CD14-positive monocyte (primary cell): ENCODE results near the gene TMEM141. TPM values are rescaled to one million over a fixed set of nuclear protein-coding genes. Genes with fewer than 3 reads are reported as not detected.
A peak's percentile ranks its signal among the peaks of the same experiment; 100 is the strongest.

Experiments
- DNase-seq, 3 donors: peaks; one replicate each; pipeline ENCODE4 v3.0.0-alpha.2; 2011 to 2022
- H2AFZ ChIP-seq: 2 replicates; pipeline ENCODE4 v1.6.0; 2012; ENCODE audit warnings: mild to moderate bottlenecking, low read depth, low read length, inconsistent platforms; ENCODE audit not compliant: insufficient read depth, poor library complexity, severe bottlenecking
- H3K27ac ChIP-seq, 2 donors: 1 replicate in 1 of 2; 2 replicates in 1 of 2; pipeline ENCODE4 v1.5.1; 2012 to 2013; ENCODE audit warnings: low read length in 2 of 2, control low read depth in 1 of 2, inconsistent platforms in 1 of 2, low read depth in 1 of 2, mild to moderate bottlenecking in 1 of 2
- H3K27me3 ChIP-seq, 2 donors: one replicate each; pipeline versions ENCODE4 v1.6.0 to v1.6.1; 2011 to 2013; ENCODE audit warnings: low read length in 2 of 2; ENCODE audit not compliant: control insufficient read depth in 2 of 2, insufficient read depth in 2 of 2
- H3K36me3 ChIP-seq, 2 donors: replicated peaks in 1 of 2; 1 replicate in 1 of 2; 2 replicates in 1 of 2; pipeline versions ENCODE4 v1.5.1 to v1.6.1; 2012 to 2013; ENCODE audit warnings: low read length in 2 of 2, control low read depth in 1 of 2, inconsistent platforms in 1 of 2, mild to moderate bottlenecking in 1 of 2; ENCODE audit not compliant: insufficient read depth in 2 of 2, control insufficient read depth in 1 of 2
- H3K4me1 ChIP-seq, 2 donors: 1 replicate in 1 of 2; 2 replicates in 1 of 2; pipeline versions ENCODE4 v1.5.1 to v1.6.1; 2012 to 2013; ENCODE audit warnings: low read length in 2 of 2, control low read depth in 1 of 2, inconsistent platforms in 1 of 2, mild to moderate bottlenecking in 1 of 2, moderate library complexity in 1 of 2; ENCODE audit not compliant: insufficient read depth in 2 of 2, control insufficient read depth in 1 of 2
- H3K4me2 ChIP-seq: replicated peaks from 2 replicates; pipeline ENCODE3; 2012; ENCODE audit warnings: low read length, moderate library complexity, mild to moderate bottlenecking; ENCODE audit not compliant: poor library complexity, severe bottlenecking; ENCODE audit errors: extremely low read depth
- H3K4me3 ChIP-seq, 3 experiments: fragments of 200-600 bp in 1 of 3; sonication (generic) in 1 of 3; replicated peaks in 1 of 3; 1 replicate in 2 of 3; 2 replicates in 1 of 3; pipeline ENCODE4 v1.5.1; 2011 to 2013; ENCODE audit warnings: low read length in 3 of 3, mild to moderate bottlenecking in 3 of 3, control low read depth in 2 of 3, low read depth in 2 of 3, inconsistent platforms in 1 of 3, moderate library complexity in 1 of 3
- H3K79me2 ChIP-seq: 2 replicates; pipeline ENCODE4 v1.6.0; 2012; ENCODE audit warnings: mild to moderate bottlenecking, control low read depth, inconsistent platforms, low read length, moderate library complexity; ENCODE audit not compliant: insufficient read depth
- H3K9ac ChIP-seq: 2 replicates; pipeline ENCODE4 v1.6.0; 2017; ENCODE audit warnings: low read length, mild to moderate bottlenecking; ENCODE audit not compliant: insufficient read depth, poor library complexity, severe bottlenecking
- H3K9me3 ChIP-seq, 2 donors: replicated peaks in 1 of 2; 1 replicate in 1 of 2; 2 replicates in 1 of 2; pipeline versions ENCODE4 v1.5.1 to v1.6.1; 2012 to 2013; ENCODE audit warnings: low read length in 2 of 2, control low read depth in 1 of 2; ENCODE audit not compliant: control insufficient read depth in 1 of 2, insufficient read depth in 1 of 2
- H4K20me1 ChIP-seq: 2 replicates; pipeline ENCODE4 v1.6.0; 2012; ENCODE audit warnings: mild to moderate bottlenecking, low read length, control low read depth, moderate library complexity; ENCODE audit not compliant: insufficient read depth
- H3K27ac Mint-ChIP-seq, 7 donors: one replicate each; pipeline ENCODE4 v1.8.0; 2020; ENCODE audit warnings: mild to moderate bottlenecking in 7 of 7, mixed read lengths in 7 of 7, moderate library complexity in 6 of 7, inconsistent platforms in 2 of 7
- H3K27me3 Mint-ChIP-seq, 3 donors: one replicate each; pipeline ENCODE4 v1.8.0; 2021 to 2022; ENCODE audit warnings: low read depth in 3 of 3, mild to moderate bottlenecking in 3 of 3, mixed read lengths in 3 of 3, moderate library complexity in 3 of 3, inconsistent platforms in 1 of 3
- H3K36me3 Mint-ChIP-seq, 2 donors: one replicate each; pipeline ENCODE4 v1.8.0; 2020; ENCODE audit warnings: mixed read lengths in 2 of 2, inconsistent platforms in 1 of 2, mild to moderate bottlenecking in 1 of 2
- H3K4me1 Mint-ChIP-seq: one replicate; pipeline ENCODE4 v1.8.0; 2020; ENCODE audit warnings: mild to moderate bottlenecking, mixed read lengths
- H3K4me3 Mint-ChIP-seq, 2 donors: one replicate each; pipeline ENCODE4 v1.8.0; 2020; ENCODE audit warnings: mild to moderate bottlenecking in 2 of 2, mixed read lengths in 2 of 2, moderate library complexity in 1 of 2
- H3K9me3 Mint-ChIP-seq, 7 donors: one replicate each; pipeline ENCODE4 v1.8.0; 2020 to 2022; ENCODE audit warnings: mixed read lengths in 7 of 7, mild to moderate bottlenecking in 6 of 7, moderate library complexity in 6 of 7, inconsistent platforms in 2 of 7
- WGBS: methylation state at CpG from one replicate; pipeline ENCODE4 v1.1.5; 2013; ENCODE audit warnings: missing lambda C conversion rate; ENCODE audit not compliant: insufficient coverage; 5-methylcytosine and 5-hydroxymethylcytosine counted together
- intact Hi-C, 2 donors: fragments of 100-400 bp; cut with micrococcal nuclease; formaldehyde crosslinking; loops; one replicate each; pipeline versions ENCODE4 v1.15.0 to v1.15.1; 2023
- polyA plus RNA-seq, 3 donors: library from polyadenylated mRNA; depleted of rRNA in 1 of 3; unstranded in 2 of 3; stranded (reverse) in 1 of 3; fragments of 300-500 nt in 2 of 3; fragments of >200 nt in 1 of 3; fragmentation: Illumina TruSeq in 2 of 3; gene quantifications; 1 replicate in 2 of 3; 2 replicates in 1 of 3; pipeline ENCODE4 v1.2.3, GENCODE V29; 2012 to 2021
- TF ChIP-seq, protein P1 (sequence below): fragments of 200-600 bp; IDR thresholded peaks from one replicate; pipeline ENCODE4 v1.8.0; 2022; ENCODE audit warnings: antibody characterized with exemption, mild to moderate bottlenecking

Gene TMEM141
- polyA plus RNA-seq, 3 donors, result 33.1 to 47.2 (median 39.2) TPM

DNA sequence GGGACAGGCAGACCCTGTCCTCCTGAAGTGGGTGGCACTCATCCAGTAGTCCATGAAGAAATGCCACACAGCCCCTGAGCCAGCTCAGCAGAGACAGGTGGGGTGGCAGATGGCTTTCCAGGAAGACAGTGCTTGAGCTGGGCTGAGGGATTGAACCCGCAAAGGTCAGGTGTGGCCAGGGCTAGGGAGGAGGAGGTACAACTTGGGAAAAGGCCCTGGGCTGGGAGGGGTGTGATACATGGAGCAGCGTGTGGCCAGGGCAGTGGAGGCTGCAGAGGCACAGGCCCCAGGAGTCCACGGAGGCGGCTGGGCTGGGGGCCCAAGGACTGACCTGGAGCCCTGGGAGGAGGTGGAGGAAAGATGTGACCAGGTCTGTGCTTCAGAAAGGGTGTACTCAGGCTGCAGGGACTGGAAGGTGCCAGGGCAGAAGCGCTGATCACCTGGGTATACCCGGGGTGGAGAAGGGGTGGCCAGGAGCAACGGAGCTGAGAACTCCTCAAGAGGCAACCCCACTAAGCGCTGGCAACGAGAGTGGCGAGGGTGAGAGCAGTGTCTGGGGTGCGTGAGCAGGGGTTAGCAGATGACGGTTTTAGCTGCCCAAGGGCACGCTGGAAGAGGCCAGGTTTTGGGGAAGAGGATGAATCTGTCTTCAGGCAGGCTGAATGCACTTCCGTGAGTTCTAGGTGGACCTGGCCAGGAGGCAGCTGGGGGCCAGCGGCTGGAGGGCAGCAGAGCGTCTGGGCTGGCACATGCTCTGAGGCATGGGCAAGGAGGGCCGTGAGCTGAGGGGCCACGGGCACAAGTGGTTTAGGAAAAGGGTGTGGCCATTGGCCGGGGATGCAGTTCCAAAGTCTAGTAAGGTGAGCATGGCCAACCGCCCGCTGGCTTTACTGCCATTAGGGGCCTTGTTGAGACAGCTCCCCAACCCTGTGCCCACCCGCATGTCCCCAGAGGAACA lies 12.7 kb downstream of the TMEM141 start:
- Histone ChIP-seq H3K36me3 (no peaks in the 10 kb centered on the region), H2AFZ (no peak overlapping the region), H4K20me1 (peaks cover 8% of the 10 kb centered on the region), H3K4me2 (no peak overlapping the region), H3K4me1 (peaks cover 26 to 42% of the 10 kb centered on the region in 2 donors), H3K9me3 (no peaks in the 10 kb centered on the region), H3K27ac (no peak overlapping the region), H3K27me3 (peaks cover 27 to 37% of the 10 kb centered on the region in 2 donors), H3K4me3 (no peak overlapping the region), H3K79me2 (peaks cover 9% of the 10 kb centered on the region), H3K9ac (no peak overlapping the region)
- DNase-seq, result no peak
- H3K9me3 Mint-ChIP-seq, result peaks cover 0 to 14% (median 1%) of the 10 kb centered on the region in 7 donors
- intact Hi-C loops, result loop anchor here in 1 of 2 donors (10.0 kb wide), 1 partner anchor 141 kb away; the partner anchor contains the start of genes C8G and FBXW5
- no peak overlapping the region for H3K4me3 Mint-ChIP-seq
- 94% methylated on average over 22 of the region's 22 CpGs for WGBS
- peak overlapping the region in 2 of 7 donors; percentile 57 to 61 for H3K27ac Mint-ChIP-seq
- peaks cover 13 to 17% of the 10 kb centered on the region in 2 donors for H3K36me3 Mint-ChIP-seq
- TF ChIP-seq, protein P1, sequence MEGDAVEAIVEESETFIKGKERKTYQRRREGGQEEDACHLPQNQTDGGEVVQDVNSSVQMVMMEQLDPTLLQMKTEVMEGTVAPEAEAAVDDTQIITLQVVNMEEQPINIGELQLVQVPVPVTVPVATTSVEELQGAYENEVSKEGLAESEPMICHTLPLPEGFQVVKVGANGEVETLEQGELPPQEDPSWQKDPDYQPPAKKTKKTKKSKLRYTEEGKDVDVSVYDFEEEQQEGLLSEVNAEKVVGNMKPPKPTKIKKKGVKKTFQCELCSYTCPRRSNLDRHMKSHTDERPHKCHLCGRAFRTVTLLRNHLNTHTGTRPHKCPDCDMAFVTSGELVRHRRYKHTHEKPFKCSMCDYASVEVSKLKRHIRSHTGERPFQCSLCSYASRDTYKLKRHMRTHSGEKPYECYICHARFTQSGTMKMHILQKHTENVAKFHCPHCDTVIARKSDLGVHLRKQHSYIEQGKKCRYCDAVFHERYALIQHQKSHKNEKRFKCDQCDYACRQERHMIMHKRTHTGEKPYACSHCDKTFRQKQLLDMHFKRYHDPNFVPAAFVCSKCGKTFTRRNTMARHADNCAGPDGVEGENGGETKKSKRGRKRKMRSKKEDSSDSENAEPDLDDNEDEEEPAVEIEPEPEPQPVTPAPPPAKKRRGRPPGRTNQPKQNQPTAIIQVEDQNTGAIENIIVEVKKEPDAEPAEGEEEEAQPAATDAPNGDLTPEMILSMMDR, result no peak
- peaks cover 30% of the 10 kb centered on the region for H3K4me1 Mint-ChIP-seq
- peaks cover 34 to 44% (median 36%) of the 10 kb centered on the region in 3 donors for H3K27me3 Mint-ChIP-seq

DNA sequence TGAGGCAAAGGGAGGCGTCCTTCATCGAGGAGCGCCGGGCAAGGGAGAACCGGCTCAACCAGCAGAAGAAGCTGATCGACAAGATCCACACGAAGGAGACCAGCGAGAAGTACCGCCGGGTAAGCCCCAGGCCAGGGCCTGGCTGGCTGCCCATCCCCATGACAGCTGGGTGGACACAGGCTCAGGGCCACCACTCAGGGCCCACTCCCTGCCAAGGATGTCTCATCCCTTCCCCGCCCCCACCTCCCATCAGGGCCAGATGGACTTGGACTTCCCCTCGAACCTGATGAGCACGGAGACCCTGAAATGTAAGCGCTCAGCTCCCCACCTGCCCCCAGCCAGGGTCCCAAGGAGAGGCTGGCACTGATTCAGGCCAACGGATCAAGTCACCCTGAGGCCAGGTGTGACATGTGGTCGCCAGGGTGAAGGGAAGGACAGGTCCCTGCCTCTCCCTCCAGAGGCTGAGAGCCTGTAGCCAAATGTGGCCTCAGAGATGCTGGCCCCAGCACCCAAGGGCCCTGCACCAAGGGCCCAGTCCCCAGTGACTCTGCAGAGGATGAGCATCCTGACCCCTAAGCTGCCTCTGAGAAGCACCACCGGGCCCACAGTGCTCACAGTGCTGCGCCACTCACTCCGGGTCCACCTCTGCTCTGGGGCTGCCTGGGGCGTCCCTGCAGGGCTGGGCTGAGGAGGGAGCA lies 13.5 kb downstream of the TMEM141 start:
- peaks cover 18% of the 10 kb centered on the region for H3K79me2 ChIP-seq
- no peak overlapping the region for H3K4me3 Mint-ChIP-seq
- peaks cover 0 to under 1% of the 10 kb centered on the region in 2 donors for H3K36me3 ChIP-seq
- DNase-seq, result no peak
- H4K20me1 ChIP-seq, result peaks cover 11% of the 10 kb centered on the region
- H3K27ac Mint-ChIP-seq, result no peak overlapping the region
- no peaks in the 10 kb centered on the region for H3K9me3 ChIP-seq
- no peak overlapping the region for H3K9ac ChIP-seq
- H3K27me3 Mint-ChIP-seq, result peaks cover 27 to 36% (median 28%) of the 10 kb centered on the region in 3 donors
- H3K27ac ChIP-seq, result no peak overlapping the region
- intact Hi-C loops, result loop anchor here (5.0 to 10.0 kb wide), 2 partner anchors 38 to 140 kb away; partner anchors contain the start of genes AJM1 (in 1 of the 2), C8G (in 1 of the 2) and FBXW5 (in 1 of the 2)
- H3K27me3 ChIP-seq, result peaks cover 19 to 29% of the 10 kb centered on the region in 2 donors
- WGBS, result 98% methylated on average over 20 of the region's 20 CpGs
- no peak overlapping the region for H3K4me2 ChIP-seq
- no peak overlapping the region for H2AFZ ChIP-seq
- H3K4me3 ChIP-seq, result no peak overlapping the region
- peaks cover 0 to 14% (median 1%) of the 10 kb centered on the region in 7 donors for H3K9me3 Mint-ChIP-seq
- H3K36me3 Mint-ChIP-seq, result peaks cover 14 to 19% of the 10 kb centered on the region in 2 donors
- peaks cover 36% of the 10 kb centered on the region for H3K4me1 Mint-ChIP-seq
- peaks cover 30 to 44% of the 10 kb centered on the region in 2 donors for H3K4me1 ChIP-seq
- TF ChIP-seq, protein P1, result no peak
